Measurements from ENCODE around the gene ZNF526.
"Not testable (repeated sequence)": the region's sequence is repeated elsewhere in the genome, so short reads cannot be mapped to it uniquely, and the experiment has no call there.

ZNF526 gene

DNA sequence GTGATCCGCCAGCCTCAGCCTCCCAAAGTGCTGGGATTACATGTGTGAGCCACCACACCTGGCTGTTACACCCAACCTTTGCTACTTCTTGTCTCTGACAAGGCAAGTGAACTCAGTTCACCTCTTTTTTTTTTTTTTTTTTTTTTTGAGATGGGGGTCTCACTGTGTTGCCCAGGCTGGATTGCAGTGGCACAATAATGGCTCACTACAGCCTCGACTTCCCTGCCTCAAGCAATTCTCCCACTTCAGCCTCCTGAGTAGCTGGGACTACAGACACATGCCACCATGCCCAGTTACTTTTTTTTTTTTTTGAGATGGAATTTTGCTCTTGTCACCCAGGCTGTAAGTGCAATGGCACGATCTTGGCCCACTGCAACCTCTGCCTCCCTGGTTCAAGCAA, 37.7 kb downstream of the ZNF526 start:
- not testable (repeated sequence) for DNase-seq (ENCODE audit: low read depth in 1 of 2, low spot score in 1 of 2)

DNA sequence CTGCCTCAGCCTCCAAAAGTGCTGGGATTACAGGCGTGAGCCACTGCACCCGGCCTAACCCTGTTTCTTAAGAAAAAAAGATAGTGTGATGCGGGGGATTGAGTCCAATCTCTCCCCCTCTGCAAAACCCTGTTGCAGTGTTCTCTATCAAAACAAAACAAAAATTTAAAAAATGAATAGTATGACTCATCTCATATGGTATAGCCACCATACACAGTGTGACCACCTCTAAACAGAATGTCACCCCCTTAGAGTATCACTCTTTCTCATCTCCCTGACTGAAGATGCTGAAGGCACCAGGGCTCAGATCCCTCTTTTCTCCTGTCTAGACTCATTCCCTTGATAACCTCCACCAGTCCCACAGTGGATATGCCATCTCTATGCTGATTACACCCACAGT, 41.7 kb downstream of the ZNF526 start:
- no peak for DNase-seq (ENCODE audit: low read depth in 1 of 2, low spot score in 1 of 2)

DNA sequence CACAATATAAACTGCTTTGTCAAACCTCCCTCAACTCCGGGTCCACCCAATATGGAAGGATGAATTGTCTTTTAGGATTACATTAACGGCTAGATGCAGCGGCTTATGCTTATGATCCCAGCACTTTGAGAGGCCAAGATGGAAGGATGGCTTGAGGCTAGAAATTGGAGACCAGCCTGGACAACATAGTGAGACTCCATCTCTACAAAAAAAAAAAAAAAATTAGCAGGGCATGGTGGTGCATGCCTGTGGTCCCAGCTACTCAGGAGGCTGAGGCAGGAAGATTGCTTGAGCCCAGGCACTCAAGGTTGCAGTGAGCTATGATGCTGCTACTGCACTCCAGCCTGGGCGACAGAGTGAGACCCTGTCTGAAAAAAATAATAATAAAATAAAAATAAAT, 46.0 kb downstream of the ZNF526 start:
- not testable (repeated sequence) for DNase-seq (ENCODE audit: low read depth in 1 of 2, low spot score in 1 of 2)

DNA sequence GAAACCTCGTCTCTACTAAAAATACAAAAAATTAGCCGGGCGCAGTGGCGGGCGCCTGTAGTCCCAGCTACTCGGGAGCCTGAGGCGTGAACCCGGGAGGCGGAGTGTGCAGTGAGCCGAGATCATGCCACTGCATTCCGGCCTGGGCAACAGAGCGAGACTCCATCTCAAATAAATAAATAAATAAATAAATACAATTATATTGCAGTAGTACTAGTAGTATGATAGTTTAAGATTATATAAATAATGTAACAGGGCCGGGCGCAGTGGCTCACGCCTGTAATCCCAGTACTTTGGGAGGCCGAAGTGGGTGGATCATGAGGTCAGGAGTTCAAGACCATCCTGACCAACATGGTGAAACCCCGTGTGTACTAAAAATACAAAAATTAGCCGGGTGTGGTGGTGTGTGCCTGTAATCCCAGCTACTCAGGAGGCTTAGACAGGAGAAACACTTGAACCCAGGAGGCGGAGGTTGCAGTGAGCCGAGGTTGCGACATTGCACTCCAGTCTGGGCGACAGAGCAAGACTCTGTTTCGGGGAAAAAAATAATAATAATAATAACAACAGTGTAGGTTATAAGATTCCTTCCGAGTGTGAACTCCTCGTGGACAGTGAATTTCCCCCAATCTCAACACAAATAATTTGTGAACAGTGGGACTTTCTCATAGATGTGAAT, 47.0 kb downstream of the ZNF526 start:
- not testable (repeated sequence) for DNase-seq (ENCODE audit: low read depth in 1 of 2, low spot score in 1 of 2)

DNA sequence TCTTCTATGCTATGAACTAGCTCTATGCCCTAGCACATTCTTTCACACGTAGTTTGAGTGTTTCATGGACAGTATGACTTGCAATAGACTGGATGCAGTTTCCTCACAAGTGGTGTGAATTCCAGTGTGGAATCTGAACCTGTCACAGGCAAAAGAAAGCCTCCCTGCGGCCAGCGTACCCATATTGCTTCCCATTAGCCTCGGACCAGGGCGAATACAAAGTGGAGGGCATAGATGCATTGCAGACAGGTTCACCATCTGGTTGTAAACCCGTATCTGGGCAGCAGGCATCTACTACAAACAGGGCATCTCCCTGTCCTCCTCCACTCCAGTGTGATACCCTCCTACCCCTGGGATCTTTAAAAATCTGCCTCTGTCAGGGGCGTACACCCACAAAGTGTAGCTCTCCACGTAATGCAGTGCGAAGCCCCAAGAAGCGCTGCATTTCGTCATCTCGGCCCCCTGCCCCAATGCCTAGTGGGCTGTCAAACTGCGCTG, 47.6 kb downstream of the ZNF526 start:
- DNase-seq (ENCODE audit: low read depth in 1 of 2, low spot score in 1 of 2) = no peak

DNA sequence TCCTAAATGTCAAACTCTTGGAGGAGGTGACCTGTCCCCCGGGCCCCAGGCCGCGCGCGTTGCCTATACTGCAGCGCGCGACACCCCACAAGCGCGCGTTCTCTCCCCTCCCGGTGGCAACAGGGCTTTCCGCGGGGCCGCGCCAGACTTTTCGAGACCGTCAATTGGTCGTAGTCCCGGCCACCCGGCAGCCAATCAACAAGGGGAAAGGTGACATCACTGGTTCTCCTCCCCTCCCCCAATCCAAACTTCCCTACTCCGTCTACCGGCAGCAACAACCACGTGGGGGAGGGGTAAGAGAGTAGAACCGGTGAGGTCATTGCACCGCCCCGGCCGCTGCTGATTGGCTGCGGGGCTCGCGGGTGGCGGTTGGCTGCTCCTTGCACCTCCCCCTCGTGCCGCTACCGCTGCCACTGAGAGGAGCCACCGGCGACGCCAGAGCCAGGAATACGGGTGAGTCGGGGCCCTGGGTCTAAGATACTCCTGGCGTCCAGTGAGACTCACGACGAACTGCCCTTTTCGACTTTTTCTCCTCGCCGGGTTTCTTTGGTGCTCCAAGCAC, 48.1 kb downstream of the ZNF526 start:
- peak; percentile 90 to 95 for DNase-seq (ENCODE audit: low read depth in 1 of 2, low spot score in 1 of 2)

DNA sequence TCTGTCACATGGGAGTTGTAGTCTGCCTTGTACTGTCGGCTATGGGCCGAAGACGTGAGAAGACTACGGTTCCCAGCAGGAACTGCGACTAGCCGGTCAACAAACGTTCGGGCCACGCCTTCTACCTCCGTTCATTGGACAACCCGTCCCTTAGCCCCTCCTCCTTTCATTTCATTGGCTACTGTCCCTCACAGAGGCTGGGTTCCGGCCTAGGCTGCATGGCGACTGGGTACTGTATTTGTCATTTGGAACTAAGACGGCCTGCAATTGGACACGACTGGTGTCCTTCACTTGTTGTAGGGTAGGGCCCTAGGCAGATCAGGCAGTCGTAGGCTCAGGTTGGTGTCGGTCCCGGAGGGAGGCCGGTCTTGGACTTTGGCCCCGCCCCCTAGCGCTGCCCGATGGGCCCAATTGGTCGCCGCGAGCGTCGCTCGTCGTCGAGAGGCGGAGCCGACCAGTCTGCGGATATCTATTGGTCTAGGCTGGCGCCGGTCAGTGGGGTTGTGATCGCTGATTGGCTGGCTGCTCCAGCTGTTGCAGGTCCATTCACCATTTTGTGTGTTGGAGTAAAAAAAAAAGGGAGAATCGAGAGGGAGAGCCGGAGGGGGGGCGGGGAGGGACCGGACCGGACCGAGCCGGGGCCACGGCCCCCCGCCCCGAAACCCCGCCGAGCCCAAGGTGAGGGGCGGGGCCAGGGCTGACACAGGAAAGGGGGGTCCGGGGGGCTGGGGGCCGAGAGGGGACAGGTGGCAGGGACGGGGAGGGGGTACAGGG, 48.8 kb downstream of the ZNF526 start, which contains the start of gene CIC:
Gene CIC (plus strand): TSS at position 549 of the 774 bp plus-strand sequence. CDS start 2,532 bp downstream, outside the sequence.
- peak; percentile 97 to 99 for DNase-seq (ENCODE audit: low read depth in 1 of 2, low spot score in 1 of 2)

DNA sequence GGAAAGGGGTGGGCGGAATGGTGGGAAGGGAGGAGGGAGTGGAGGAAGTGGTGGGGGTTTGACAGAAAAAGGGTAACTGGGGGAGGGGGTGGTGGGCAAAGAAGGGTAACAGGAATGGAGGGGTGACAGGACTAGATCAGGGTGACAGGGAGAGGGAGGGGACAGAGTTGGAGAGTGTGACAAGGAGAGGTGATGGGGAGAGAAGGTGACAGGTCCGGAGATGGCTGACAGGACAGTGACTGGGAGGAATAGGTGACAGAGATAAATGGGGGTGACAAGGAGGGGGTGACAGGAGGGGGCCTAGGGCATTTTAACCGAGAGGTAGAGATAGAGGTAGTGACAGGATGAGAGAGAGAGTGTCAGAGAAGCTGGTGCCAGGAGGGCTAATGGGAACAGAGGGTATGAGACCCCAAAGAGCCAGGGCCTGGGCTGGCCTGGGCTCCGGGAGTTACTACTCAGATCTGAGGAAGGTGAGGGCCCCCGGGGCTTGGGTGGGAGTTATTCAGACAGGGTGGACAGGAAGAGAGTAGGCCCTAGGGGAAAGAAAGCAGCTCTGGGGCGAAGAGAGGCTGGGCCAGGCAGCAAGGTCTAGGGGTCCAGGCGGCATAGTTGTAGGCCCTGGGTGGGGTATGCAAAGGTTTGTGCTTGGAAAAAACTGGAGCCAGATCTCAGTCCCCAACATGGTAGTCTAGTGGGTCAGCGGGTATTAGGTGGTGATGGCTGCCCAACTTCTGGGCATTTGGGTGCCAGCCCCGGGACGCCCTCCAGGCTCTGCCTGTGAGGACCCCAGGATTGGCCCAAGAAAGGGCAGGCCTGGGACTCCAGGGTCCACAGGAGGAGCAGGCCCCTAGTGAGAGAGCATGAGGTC, 49.6 kb downstream of the ZNF526 start:
- DNase-seq (ENCODE audit: low read depth in 1 of 2, low spot score in 1 of 2) = no peak

DNA sequence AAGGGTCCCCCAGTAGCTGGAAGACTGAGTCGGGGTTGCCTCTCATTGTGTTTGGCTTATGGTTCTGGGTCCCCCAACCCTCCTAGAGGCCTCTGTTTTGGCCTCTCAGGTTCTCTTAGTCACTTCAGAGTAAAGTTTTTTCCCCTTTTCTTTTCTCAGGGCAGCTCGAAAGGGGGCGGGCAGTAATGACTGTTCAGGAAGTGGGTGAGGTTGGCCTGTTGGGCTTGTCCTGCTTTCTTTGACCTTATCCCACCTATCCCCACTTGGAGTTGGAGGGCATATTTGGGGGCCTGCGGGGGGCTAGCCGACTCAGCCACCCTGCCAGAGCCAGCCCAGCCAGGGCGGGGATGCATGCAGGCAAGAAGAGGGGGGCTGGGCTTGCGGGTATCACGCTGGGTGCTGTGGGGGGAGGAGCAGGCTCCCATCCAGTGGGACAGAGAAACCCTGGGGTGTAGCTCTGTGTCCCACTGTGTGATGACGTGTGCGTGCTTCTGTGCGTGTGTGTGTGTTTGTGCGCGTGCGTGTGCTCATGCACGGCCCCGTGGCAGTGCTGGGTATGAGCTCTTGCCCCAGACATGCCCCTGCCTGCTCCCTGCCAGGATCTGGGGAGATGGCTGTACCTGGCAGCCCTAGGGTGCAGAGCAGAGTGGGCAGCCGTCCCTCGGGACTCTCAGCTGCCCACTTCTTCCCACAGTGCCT, 50.4 kb downstream of the ZNF526 start:
- peak in 1 of 2 donors; percentile 49 for DNase-seq (ENCODE audit: low read depth in 1 of 2, low spot score in 1 of 2)

DNA sequence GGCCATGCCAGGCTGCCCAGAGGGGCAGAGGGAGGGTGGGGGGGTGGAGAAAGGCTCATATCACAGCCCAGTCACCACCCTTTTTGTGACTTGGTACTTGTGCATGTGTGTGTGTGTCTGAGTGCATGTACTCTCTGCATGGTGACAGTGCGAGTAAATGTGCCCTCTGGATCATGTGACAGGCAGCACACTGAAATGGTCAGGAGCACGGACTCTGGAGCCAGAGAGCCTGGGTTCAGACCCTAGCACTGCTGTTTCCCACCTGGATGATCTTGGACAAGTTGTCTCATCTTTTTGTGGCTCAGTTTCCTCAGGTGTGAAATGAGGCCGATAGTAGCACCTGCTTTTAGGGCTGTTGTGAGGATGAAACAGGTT, 50.9 kb downstream of the ZNF526 start:
- no peak for DNase-seq (ENCODE audit: low read depth in 1 of 2, low spot score in 1 of 2)

DNA sequence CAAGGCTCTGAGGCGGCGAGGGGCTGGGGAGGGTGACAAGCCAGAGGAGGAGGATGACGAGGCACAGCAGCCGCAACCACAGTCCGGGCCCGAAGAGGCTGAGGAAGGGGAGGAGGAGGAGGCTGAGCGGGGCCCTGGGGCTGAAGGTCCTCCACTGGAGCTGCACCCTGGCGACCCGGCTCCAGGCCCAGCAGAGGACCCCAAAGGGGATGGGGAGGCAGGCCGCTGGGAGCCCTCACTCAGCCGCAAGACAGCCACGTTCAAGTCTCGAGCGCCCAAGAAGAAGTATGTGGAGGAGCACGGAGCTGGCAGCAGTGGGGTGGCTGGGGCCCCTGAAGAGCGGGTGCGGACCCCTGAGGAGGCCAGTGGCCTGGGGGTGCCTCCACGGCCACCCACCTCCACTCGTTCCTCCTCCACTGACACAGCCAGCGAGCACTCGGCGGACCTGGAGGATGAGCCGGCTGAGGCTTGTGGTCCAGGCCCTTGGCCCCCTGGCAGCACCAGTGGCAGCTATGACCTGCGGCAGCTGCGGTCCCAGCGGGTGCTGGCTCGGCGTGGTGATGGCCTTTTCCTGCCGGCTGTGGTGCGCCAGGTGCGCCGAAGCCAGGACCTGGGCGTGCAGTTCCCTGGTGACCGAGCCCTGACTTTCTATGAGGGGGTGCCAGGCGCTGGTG, 51.9 kb downstream of the ZNF526 start:
- DNase-seq (ENCODE audit: low read depth in 1 of 2, low spot score in 1 of 2) = no peak

DNA sequence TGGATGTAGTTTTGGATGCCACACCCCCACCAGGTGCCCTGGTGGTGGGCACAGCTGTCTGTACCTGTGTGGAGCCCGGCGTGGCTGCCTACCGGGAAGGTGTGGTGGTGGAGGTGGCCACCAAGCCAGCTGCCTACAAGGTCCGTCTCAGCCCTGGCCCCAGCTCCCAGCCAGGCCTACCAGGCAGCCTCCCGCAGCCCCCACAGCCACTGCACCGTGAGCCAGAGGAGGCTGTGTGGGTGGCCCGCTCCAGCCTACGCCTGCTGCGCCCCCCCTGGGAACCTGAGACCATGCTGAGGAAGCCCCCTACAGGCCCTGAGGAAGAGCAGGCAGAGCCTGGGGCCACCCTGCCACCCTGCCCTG, 52.4 kb downstream of the ZNF526 start:
- no peak for DNase-seq (ENCODE audit: low read depth in 1 of 2, low spot score in 1 of 2)

DNA sequence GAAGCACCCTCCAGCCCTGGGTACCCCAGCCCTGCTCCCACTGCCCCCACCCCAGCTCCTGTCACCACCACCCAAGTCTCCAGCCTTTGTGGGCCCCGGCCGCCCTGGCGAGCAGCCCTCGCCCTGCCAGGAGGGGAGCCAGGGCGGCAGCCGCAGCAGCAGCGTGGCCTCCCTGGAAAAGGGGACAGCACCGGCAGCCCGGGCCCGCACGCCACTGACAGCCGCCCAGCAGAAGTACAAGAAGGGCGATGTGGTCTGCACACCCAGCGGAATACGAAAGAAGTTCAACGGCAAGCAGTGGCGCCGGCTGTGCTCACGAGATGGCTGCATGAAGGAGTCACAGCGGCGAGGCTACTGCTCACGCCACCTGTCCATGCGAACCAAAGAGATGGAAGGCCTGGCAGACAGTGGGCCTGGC, 52.9 kb downstream of the ZNF526 start:
- no peak for DNase-seq (ENCODE audit: low read depth in 1 of 2, low spot score in 1 of 2)

DNA sequence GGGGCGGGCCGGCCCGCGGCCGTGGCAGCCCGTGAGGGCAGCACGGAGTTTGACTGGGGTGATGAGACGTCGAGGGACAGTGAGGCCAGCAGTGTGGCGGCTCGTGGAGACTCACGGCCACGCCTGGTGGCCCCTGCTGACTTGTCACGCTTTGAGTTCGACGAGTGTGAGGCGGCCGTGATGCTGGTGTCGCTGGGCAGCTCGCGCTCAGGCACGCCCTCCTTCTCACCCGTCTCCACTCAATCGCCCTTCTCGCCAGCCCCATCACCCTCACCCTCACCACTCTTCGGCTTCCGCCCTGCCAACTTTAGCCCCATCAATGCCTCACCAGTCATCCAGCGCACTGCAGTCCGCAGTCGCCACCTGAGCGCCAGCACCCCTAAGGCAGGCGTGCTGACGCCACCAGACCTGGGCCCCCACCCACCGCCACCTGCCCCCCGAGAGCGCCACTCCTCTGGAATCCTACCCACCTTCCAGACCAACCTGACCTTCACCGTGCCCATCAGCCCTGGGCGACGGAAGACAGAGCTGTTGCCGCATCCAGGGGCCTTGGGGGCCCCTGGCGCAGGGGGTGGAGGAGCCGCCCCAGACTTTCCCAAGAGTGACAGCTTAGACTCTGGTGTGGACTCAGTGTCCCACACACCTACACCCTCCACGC, 53.4 kb downstream of the ZNF526 start:
- DNase-seq (ENCODE audit: low read depth in 1 of 2, low spot score in 1 of 2) = no peak

DNA sequence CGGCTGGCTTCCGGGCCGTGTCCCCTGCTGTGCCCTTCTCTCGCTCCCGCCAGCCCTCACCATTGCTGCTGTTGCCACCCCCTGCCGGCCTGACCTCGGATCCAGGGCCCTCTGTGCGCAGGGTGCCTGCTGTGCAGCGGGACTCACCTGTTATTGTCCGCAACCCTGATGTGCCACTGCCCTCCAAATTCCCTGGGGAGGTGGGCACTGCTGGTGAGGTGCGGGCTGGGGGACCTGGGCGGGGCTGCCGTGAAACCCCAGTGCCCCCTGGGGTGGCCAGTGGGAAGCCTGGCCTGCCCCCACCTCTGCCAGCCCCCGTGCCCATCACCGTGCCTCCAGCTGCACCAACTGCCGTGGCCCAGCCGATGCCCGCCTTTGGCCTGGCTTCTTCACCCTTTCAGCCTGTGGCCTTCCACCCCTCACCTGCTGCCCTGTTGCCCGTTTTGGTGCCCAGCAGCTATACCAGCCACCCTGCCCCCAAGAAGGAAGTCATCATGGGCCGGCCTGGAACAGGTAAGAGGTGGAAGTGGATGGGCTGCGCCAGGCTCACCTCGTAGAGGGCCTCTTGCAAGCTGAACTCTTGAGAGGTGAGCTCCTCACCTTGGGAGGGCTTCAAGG, 54.1 kb downstream of the ZNF526 start:
- DNase-seq (ENCODE audit: low read depth in 1 of 2, low spot score in 1 of 2) = no peak

DNA sequence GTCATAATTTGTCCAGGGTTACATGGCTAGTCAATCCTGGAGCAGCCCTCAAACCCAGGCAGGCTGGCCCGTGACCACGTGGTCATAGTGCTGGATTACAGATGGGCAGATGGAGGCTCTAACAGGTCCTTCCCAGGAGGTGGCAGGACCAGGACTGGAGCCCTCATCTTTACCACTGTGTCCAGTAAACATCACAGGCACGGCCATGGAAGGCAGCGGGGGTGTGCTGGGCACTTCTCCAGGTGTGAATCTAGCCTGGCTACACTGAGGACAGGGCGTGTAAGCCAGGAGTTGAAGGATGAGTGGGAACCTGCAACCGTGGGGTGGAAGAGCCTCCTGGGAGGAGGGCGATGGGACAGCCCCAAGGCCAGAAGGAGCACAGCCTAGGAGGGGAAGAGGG, 55.0 kb downstream of the ZNF526 start:
- DNase-seq (ENCODE audit: low read depth in 1 of 2, low spot score in 1 of 2) = no peak

DNA sequence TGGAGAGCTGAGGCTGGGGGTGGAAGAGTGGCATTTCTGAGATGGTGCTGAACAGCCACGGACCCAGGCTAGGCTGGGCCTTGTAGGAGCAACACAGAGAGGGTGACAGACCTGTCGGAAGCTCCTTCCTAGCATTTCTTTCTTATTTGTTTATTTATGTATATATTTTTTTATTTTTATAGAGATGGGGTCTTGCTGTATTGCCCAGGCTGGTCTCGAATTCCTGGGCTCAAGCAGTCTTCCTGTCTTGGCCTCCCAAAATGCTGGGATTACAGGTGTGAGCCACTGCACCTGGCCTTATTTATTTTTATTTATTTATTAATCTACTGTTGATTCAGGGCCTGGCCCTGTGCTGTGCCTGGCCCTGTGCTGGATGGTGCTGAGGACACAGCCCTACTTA, 55.4 kb downstream of the ZNF526 start:
- no peak for DNase-seq (ENCODE audit: low read depth in 1 of 2, low spot score in 1 of 2)

DNA sequence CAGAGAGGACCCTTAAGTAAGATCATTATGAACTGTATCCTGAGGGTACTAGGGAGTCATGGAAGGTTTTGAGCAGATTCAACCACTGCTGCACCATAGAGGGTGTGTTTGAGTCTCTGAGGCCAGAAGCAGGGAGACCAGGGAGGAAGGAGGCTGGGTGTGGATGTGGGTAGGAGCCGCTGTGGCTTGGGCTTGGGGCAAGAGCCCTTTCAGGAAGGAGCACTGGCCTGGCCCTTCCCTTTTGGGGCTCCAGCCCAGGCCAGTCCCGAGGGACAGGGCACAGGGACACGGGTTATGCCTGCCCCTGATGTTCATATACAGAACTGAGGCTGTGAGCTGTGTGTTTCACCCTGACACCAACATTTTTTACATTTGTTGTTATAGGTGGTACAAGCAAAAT, 56.2 kb downstream of the ZNF526 start:
- DNase-seq (ENCODE audit: low read depth in 1 of 2, low spot score in 1 of 2) = no peak

DNA sequence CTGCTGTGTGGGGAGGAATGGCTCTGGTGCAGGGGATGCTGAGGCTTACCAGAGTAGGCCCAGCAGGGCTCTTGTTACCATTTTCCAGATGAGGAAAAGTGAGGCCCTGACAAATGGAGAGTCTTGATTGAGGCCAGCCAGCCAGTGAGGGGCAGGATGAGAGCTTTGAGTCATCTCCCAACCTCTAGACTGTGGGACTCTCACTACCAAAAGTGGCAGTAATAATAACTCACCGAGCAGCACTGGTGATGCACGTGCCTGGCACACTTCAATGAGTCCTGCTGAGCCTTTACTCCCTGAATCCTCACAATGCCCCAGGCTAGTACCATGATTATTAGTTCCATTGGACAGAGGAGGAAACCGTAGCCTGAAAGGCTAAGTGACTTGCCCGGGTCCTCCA, 56.7 kb downstream of the ZNF526 start:
- DNase-seq (ENCODE audit: low read depth in 1 of 2, low spot score in 1 of 2) = no peak
